ENCODE data around the gene TNFSF12.
"Not testable (repeated sequence)": the region's sequence is repeated elsewhere in the genome, so short reads cannot be mapped to it uniquely, and the experiment has no call there.

Gene TNFSF12

DNA sequence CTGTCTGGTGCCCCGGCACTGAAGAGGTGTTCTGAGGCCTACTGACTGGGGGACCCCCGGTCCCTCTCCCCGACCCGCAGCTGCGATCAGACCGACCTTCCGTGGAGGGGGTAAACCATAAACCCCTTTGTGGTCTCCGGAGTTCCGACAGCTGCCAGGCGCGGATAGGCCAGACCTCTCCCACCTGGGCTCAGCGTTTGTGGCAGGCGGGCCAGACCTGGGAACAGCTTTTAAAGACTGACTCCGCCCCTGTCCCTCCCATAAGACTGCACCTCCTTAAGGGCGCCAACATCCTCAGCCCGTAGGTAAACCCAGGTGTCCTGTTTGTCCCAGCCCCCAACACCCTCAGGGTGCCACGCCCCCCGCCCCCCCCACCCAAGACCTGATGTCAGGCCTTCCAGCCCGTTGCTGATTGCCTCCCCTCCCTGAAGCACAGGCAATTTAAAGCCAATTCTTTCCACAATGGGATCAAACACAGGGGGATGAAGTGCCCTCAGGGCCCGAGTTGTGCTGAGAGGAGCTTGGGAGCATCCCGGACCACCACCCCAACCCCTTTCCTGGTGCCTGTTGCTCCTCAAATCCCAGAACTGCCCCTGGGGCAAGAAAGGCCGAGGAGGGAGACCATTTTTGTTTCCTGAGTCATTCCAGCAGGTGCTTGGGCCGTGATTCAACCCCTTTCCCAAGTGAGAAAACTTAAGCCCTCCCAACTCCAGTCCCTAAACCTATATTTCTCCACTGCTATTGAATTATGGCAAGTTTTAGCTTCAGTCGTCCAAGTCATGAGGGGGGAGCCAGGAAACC is 41.2 kb downstream of the TNFSF12 start, which contains the start of gene SOX15:
SOX15 (minus strand) TSS at position 204 of the 801 bp plus-strand sequence. CDS start 418 bp downstream, outside the sequence.
- no peak for DNase-seq (ENCODE audit: low read depth)
- peak within 1 kb of the TSS; percentile 17; the same call in 1 of the 2 replicates for H3K4me3 ChIP-seq (ENCODE audit: low read length)
- TF ChIP-seq, protein P1, sequence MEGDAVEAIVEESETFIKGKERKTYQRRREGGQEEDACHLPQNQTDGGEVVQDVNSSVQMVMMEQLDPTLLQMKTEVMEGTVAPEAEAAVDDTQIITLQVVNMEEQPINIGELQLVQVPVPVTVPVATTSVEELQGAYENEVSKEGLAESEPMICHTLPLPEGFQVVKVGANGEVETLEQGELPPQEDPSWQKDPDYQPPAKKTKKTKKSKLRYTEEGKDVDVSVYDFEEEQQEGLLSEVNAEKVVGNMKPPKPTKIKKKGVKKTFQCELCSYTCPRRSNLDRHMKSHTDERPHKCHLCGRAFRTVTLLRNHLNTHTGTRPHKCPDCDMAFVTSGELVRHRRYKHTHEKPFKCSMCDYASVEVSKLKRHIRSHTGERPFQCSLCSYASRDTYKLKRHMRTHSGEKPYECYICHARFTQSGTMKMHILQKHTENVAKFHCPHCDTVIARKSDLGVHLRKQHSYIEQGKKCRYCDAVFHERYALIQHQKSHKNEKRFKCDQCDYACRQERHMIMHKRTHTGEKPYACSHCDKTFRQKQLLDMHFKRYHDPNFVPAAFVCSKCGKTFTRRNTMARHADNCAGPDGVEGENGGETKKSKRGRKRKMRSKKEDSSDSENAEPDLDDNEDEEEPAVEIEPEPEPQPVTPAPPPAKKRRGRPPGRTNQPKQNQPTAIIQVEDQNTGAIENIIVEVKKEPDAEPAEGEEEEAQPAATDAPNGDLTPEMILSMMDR (conservative IDR thresholded peaks at IDR 0.05; ENCODE audit: low read length): no peak

DNA sequence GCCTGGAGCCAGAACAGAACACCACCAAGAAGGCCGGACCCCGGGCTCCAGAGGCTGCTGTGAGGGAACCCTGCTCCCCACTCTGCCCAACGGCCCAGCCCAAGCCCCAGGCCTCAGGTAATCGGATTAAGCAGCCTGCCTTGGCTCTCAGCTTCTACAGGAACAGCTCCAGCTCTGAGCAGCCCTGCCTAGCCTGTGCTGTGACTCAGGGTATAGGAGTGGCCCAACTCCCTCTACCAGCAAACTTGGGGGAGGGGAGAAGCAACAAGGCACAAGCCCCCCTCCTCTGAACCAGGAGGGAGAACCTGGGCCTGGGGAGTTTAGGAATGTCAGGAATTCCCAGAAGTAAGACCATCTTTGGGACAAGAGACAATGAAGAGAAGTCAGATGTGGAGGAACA is 41.9 kb downstream of the TNFSF12 start:
- TF ChIP-seq, protein P1 (conservative IDR thresholded peaks at IDR 0.05; ENCODE audit: low read length): no peak
- peak; percentile 36 for DNase-seq (ENCODE audit: low read depth)
- no peak overlapping the region for H3K4me3 ChIP-seq (ENCODE audit: low read length)

DNA sequence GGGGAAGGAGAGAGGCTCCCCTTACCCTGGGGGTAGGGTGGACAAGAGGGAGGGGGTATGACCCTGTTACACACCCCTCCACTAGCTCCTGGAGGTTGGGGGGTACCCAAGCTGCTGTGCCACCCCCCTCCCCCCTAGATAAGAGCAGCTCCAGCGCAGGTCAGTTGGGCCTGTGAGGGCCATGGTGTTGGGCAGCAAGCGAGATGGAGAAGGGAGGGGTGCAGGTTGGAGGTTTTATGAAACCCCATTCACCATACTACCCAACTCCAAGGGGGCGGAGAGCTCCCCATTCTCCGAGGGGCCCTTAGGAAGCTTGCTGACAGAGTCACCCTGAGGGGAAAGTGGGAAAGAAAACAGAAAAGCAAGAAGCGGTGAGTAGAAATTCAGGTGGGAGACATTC is 42.7 kb downstream of the TNFSF12 start:
- no peak for DNase-seq (ENCODE audit: low read depth)
- TF ChIP-seq, protein P1 (conservative IDR thresholded peaks at IDR 0.05; ENCODE audit: low read length): no peak

DNA sequence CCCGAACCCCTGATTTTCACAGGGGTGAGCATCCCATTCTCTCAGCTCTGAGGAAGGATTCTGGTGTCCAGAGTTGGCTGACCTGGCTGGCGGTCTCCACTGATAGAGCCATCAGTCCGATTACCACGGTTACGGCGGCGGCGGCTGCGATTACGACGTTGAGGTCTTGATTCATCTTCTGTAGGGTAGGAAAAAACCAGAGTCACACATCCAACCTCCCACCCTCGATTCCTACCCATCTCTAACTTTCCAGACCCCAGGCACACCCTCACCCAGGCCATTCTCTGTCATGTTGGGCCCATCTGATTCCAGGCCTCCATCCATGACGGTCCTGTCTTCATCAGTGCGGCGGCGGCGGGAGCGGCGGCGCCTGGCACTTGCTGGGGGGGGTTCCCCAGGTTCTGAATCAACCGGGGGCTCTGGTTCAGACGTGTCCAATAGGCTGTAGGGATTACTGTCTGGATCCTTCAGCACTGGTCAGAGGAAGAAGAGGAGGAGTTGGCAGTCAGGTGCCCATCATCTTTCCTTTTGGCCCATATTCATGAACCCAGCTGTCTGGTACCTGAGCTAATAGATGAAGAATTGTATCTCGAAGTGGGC is 43.7 kb downstream of the TNFSF12 start:
- DNase-seq (ENCODE audit: low read depth): no peak
- no peak overlapping the region for H3K4me3 ChIP-seq (ENCODE audit: low read length)
- TF ChIP-seq, protein P1 (conservative IDR thresholded peaks at IDR 0.05; ENCODE audit: low read length): no peak

More for the DNA sequence above, 42.7 kb downstream of the TNFSF12 start:
- H3K4me3 ChIP-seq (ENCODE audit: low read length): no peak overlapping the region

DNA sequence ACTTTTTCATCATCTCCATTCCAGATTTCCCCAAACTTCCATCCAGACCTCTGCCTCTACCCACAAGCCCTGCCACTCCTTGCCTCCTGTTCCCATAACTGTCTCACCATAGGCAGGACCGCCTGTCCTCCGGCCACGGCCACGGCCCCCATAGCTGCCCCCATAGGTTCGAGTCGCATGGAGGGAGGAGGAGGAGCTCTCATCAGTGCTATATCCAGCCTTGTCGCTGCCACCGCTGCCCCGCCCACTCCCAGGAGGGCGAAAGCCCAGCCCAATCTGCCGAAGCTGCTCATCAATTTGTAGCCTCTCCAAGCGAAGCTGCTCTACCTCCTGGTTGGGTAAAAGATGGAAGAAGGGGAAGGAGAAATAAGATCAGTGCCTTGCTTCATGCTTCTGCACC is 44.4 kb downstream of the TNFSF12 start:
- DNase-seq (ENCODE audit: low read depth): no peak
- H3K4me3 ChIP-seq (ENCODE audit: low read length): no peak overlapping the region
- TF ChIP-seq, protein P1 (conservative IDR thresholded peaks at IDR 0.05; ENCODE audit: low read length): no peak

DNA sequence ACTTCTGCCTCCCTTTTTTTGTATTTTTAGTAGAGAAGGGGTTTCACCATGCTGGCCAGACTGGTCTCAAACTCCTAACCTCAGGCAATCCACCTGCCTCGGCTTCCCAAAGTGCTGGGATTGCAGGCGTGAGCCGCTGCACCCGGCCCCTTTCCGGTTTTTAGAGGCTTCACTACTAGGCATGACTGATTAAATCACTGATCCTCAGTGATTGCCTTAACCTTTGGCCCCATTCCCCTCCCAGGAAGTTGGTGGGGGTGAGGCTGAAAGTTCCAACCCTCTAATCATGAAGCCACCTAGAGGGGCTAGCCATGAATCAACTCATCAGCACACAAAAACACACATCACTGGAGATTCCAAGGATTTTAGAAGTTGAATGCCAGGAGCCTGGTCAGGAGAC is 48.7 kb downstream of the TNFSF12 start:
- DNase-seq (ENCODE audit: low read depth); H3K4me3 ChIP-seq (ENCODE audit: low read length): not testable (repeated sequence)

DNA sequence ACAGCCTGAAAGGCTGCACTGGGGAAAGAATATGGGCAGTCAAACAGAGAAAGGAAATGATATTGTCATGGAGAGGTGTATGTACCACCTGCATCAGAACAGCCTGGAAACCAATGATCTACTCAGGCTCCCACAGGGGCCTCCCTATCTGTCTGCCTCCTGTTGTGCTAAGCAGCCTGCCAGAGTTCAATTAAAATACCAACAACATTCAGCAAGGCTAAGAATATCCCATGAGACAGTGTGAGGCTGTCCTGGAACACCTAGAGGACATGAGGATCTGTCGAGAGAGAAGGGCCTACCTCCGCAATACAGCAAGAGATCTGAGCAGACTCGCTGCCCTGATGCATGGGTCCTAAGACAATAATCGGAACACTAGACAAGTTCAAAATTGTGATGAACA is 57.4 kb downstream of the TNFSF12 start:
- no peak for DNase-seq (ENCODE audit: low read depth)
- no peak overlapping the region for H3K4me3 ChIP-seq (ENCODE audit: low read length)

More for the DNA sequence above, 57.4 kb downstream of the TNFSF12 start:
- TF ChIP-seq, protein P1 (conservative IDR thresholded peaks at IDR 0.05; ENCODE audit: low read length): no peak

All from AG10803 (cell line).